ENCODE measurements around the gene C3orf22. TPM values are rescaled to one million over a fixed set of nuclear protein-coding genes. Genes with fewer than 3 reads are reported as not detected.

C3orf22 gene
- polyA plus RNA-seq, 3 donors = not detected

DNA sequence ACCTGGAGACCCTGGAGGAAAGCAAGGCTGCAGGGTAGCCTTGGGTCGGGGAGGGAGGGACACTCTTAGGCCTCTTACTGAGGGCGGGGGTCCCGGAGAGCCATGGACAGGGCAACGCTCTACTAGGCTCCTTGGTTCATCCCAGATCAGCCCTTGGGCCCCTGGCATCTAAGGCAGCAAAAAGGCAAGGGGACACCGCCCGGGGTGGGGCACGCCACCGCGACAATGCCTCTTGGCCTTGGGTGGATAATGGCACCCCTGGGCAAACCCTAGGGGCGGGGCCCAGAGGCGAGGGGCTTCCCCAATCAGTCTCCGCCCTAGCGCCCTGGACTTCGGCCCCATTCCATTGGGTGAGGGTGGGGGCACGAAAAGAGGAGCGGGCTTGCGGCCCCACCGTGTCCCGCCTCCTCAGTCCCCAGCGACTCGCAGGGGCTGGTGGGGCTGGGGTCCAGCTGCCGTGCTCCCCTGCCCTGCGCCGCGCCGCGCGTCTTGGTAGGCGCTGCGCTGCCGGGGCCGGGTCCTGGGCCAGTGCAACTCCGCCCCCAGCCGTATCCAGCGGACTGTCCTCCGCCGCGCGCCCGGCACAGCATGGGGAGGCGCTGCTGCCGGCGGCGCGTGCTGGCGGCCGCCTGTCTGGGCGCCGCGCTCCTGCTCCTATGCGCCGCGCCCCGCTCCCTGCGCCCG is 34.8 kb downstream of the C3orf22 start, which contains the start of gene CHST13:
CHST13 (plus strand) TSS at position 411 of the 684 bp plus-strand sequence; CDS start at position 589, 178 bp downstream.
- Histone ChIP-seq H3K27me3 (ENCODE audit: control insufficient read depth in 2 of 2, insufficient read depth in 2 of 2, low read length in 2 of 2) (no peaks in the 10 kb centered on the region), H3K9me3 (replicated peaks in 1 of 2; ENCODE audit: control insufficient read depth in 1 of 2, insufficient read depth in 1 of 2, low read length in 2 of 2) (no peaks in the 10 kb centered on the region), H3K4me2 (replicated peaks; ENCODE audit: extremely low read depth, low read length, poor library complexity, severe bottlenecking) (peak within 1 kb of the TSS; percentile 86), H2AFZ (ENCODE audit: insufficient read depth, low read depth, low read length, poor library complexity, severe bottlenecking) (peak within 1 kb of the TSS; percentile 95), H3K79me2 (ENCODE audit: insufficient read depth, low read length) (peaks cover 38% of the 10 kb centered on the region), H3K9ac (ENCODE audit: insufficient read depth, low read length, poor library complexity, severe bottlenecking) (peak within 1 kb of the TSS; percentile 80), H3K27ac (ENCODE audit: low read depth in 1 of 2, low read length in 2 of 2) (peak within 1 kb of the TSS; percentile 62 to 87), H3K36me3 (replicated peaks in 1 of 2; ENCODE audit: control insufficient read depth in 1 of 2, insufficient read depth in 2 of 2, low read length in 2 of 2) (no peaks in the 10 kb centered on the region), H3K4me3 (replicated peaks in 1 of 3; ENCODE audit: low read depth in 2 of 3, low read length in 3 of 3) (peak within 1 kb of the TSS; percentile 70 to 86 (median 76)), H3K4me1 (ENCODE audit: control insufficient read depth in 1 of 2, insufficient read depth in 2 of 2, low read length in 2 of 2) (peaks cover 59 to 65% of the 10 kb centered on the region in 2 donors), H4K20me1 (ENCODE audit: insufficient read depth, low read length) (no peaks in the 10 kb centered on the region)
- DNase-seq = peak; percentile 55 to 61 (median 56)
- peaks cover 7 to 8% of the 10 kb centered on the region in 2 donors for H3K36me3 Mint-ChIP-seq
- peaks cover 0 to 4% (median 1%) of the 10 kb centered on the region in 7 donors for H3K9me3 Mint-ChIP-seq
- intact Hi-C loops (cut with micrococcal nuclease) = loop anchor here (10.0 kb wide), 1 partner anchor 931 kb away; no protein-coding TSS in a partner anchor
- TF ChIP-seq, protein P1, sequence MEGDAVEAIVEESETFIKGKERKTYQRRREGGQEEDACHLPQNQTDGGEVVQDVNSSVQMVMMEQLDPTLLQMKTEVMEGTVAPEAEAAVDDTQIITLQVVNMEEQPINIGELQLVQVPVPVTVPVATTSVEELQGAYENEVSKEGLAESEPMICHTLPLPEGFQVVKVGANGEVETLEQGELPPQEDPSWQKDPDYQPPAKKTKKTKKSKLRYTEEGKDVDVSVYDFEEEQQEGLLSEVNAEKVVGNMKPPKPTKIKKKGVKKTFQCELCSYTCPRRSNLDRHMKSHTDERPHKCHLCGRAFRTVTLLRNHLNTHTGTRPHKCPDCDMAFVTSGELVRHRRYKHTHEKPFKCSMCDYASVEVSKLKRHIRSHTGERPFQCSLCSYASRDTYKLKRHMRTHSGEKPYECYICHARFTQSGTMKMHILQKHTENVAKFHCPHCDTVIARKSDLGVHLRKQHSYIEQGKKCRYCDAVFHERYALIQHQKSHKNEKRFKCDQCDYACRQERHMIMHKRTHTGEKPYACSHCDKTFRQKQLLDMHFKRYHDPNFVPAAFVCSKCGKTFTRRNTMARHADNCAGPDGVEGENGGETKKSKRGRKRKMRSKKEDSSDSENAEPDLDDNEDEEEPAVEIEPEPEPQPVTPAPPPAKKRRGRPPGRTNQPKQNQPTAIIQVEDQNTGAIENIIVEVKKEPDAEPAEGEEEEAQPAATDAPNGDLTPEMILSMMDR (IDR thresholded peaks at IDR 0.05) = peak; percentile 20
- H3K4me3 Mint-ChIP-seq = peak within 1 kb of the TSS; percentile 83 to 92
- H3K27ac Mint-ChIP-seq = peak within 1 kb of the TSS; percentile 68 to 94 (median 85)
- H3K27me3 Mint-ChIP-seq (ENCODE audit: low read depth in 3 of 3) = peaks cover 0 to 8% (median 0%) of the 10 kb centered on the region in 3 donors
- H3K4me1 Mint-ChIP-seq = peaks cover 57% of the 10 kb centered on the region
- WGBS (ENCODE audit: insufficient coverage) = 5% methylated on average over 56 of the region's 56 CpGs

DNA sequence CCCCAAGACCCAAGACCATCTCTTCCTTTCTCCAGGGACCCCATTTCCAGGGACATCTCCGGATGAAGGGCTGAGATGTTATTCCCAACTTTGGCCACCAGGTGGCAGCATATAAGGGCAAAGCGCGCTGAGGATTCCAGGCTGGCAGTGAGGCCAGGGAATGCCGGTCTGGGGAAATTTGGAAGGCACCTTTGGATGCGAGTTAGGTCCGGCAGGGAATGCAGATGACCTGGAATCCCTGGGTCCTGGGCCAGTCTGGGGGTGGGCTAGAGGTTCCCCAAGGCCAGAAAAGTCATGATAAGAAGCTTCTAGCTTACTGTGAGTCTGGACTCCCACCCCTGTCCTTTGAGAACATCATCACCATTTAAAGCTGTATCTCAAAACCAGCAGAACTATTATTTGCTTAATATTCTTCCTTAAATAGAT is 36.4 kb downstream of the C3orf22 start:
- TF ChIP-seq, protein P1 (IDR thresholded peaks at IDR 0.05) = peak; percentile 95
- H2AFZ ChIP-seq (ENCODE audit: insufficient read depth, low read depth, low read length, poor library complexity, severe bottlenecking) = peak overlapping the region; percentile 16
- peak overlapping the region in 1 of 2 donors; percentile 42 for H3K4me3 Mint-ChIP-seq
- H3K9ac ChIP-seq (ENCODE audit: insufficient read depth, low read length, poor library complexity, severe bottlenecking) = no peak overlapping the region
- H3K4me3 ChIP-seq (replicated peaks in 1 of 3; ENCODE audit: low read depth in 2 of 3, low read length in 3 of 3) = no peak overlapping the region
- peaks cover 44 to 50% of the 10 kb centered on the region in 2 donors for H3K4me1 ChIP-seq (ENCODE audit: control insufficient read depth in 1 of 2, insufficient read depth in 2 of 2, low read length in 2 of 2)
- peak; percentile 23 to 54 (median 52) for DNase-seq
- intact Hi-C loops (cut with micrococcal nuclease) = loop anchor here (10.0 kb wide), 1 partner anchor 932 kb away; no protein-coding TSS in a partner anchor
- peak overlapping the region; percentile 48 for H3K4me2 ChIP-seq (replicated peaks; ENCODE audit: extremely low read depth, low read length, poor library complexity, severe bottlenecking)
- H3K36me3 ChIP-seq (replicated peaks in 1 of 2; ENCODE audit: control insufficient read depth in 1 of 2, insufficient read depth in 2 of 2, low read length in 2 of 2) = no peaks in the 10 kb centered on the region
- WGBS (ENCODE audit: insufficient coverage) = 0% methylated on average over 5 of the region's 6 CpGs
- no peaks in the 10 kb centered on the region for H3K9me3 ChIP-seq (replicated peaks in 1 of 2; ENCODE audit: control insufficient read depth in 1 of 2, insufficient read depth in 1 of 2, low read length in 2 of 2)
- H3K27me3 ChIP-seq (ENCODE audit: control insufficient read depth in 2 of 2, insufficient read depth in 2 of 2, low read length in 2 of 2) = no peaks in the 10 kb centered on the region
- peaks cover 3 to 8% of the 10 kb centered on the region in 2 donors for H3K36me3 Mint-ChIP-seq
- H3K79me2 ChIP-seq (ENCODE audit: insufficient read depth, low read length) = peaks cover 28% of the 10 kb centered on the region
- H3K27ac Mint-ChIP-seq = no peak overlapping the region
- H3K9me3 Mint-ChIP-seq = peaks cover 0 to 1% (median 0%) of the 10 kb centered on the region in 7 donors
- peaks cover 41% of the 10 kb centered on the region for H3K4me1 Mint-ChIP-seq
- peaks cover 0 to 8% (median 0%) of the 10 kb centered on the region in 3 donors for H3K27me3 Mint-ChIP-seq (ENCODE audit: low read depth in 3 of 3)
- no peaks in the 10 kb centered on the region for H4K20me1 ChIP-seq (ENCODE audit: insufficient read depth, low read length)
- H3K27ac ChIP-seq (ENCODE audit: low read depth in 1 of 2, low read length in 2 of 2) = no peak overlapping the region
